Right atrium auricular region (tissue), 2 donors: ENCODE data around the gene ADCY1. TPM values are rescaled to one million over a fixed set of nuclear protein-coding genes. Genes with fewer than 3 reads are reported as not detected.

Experiments used
- DNase-seq: peaks from one replicate; pipeline ENCODE4 v3.0.0-alpha.2; 2019; ENCODE audit warnings: low spot score
- H3K27ac ChIP-seq, 2 donors: fragments of 200-600 bp; sonication (generic); 1 replicate in 1 of 2; 2 replicates in 1 of 2; pipeline ENCODE4 v1.5.1; 2016 to 2019
- H3K27me3 ChIP-seq, 2 donors: fragments of 200-600 bp; sonication (generic); one replicate each; pipeline versions ENCODE4 v1.5.1 to v1.6.0; 2017 to 2019
- H3K36me3 ChIP-seq: fragments of 200-600 bp; sonication (generic); one replicate; pipeline ENCODE4 v1.5.1; 2016
- H3K4me1 ChIP-seq, 2 donors: fragments of 200-600 bp; sonication (generic); one replicate each; pipeline versions ENCODE4 v1.5.1 to v1.6.0; 2017 to 2019
- H3K4me3 ChIP-seq, 2 donors: fragments of 200-600 bp; sonication (generic); 1 replicate in 1 of 2; 2 replicates in 1 of 2; pipeline ENCODE4 v1.5.1; 2017 to 2019; ENCODE audit warnings: mild to moderate bottlenecking in 1 of 2, moderate library complexity in 1 of 2
- H3K9me3 ChIP-seq, 2 donors: fragments of 200-600 bp; sonication (generic); one replicate each; pipeline ENCODE4 v1.5.1; 2019
- CTCF ChIP-seq, 2 donors: fragments of 200-600 bp; sonication (generic); IDR thresholded peaks; one replicate each; pipeline ENCODE4 v1.5.1; 2019; ENCODE audit warnings: antibody characterized with exemption in 2 of 2
- total RNA-seq, 2 donors: library from RNA; depleted of rRNA; stranded (reverse); fragments of >200 nt; gene quantifications; one replicate each; pipeline ENCODE4 v1.1.0, GENCODE V29; 2016

Gene ADCY1
- total RNA-seq, 2 donors from 2014 or later: 2.4 to 3.2 TPM

DNA sequence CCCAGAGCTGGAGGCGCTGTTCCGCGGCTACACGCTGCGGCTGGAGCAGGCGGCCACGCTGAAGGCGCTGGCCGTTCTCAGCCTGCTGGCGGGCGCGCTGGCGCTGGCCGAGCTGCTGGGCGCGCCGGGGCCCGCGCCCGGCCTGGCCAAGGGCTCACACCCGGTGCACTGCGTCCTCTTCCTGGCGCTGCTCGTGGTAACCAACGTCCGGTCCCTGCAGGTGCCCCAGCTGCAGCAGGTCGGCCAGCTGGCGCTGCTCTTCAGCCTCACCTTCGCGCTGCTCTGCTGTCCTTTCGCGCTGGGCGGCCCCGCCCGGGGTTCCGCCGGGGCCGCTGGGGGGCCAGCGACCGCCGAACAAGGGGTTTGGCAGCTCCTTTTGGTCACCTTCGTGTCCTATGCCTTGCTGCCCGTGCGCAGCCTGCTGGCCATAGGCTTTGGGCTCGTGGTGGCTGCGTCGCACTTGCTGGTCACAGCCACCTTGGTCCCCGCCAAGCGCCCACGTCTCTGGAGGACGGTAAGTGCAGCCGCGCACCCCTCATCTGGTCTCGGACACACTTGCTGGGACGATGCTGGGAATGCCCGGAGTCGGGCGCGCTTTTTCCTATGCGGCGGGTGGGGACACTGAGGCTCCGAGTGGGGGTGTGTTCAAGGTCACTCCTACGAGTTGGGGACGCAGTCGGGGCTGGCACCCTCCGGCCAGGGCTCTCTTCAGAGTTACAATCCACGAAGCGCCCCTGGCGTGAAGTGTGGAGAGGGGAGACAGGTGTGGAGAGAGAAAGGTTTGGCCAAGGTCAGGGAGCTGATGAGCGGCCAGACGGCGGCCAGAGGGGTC lies 717 bp downstream of the ADCY1 start:
- Histone ChIP-seq H3K27ac (no peak overlapping the region), H3K27me3 (no peaks in the 10 kb centered on the region), H3K36me3 (no peaks in the 10 kb centered on the region), H3K4me3 (peak overlapping the region; percentile 52 to 63), H3K4me1 (peaks cover 0 to 25% of the 10 kb centered on the region in 2 donors), H3K9me3 (no peaks in the 10 kb centered on the region)
- peak in 1 of 2 donors; percentile 23 for TF ChIP-seq CTCF (IDR thresholded peaks at IDR 0.05)
- no peak for DNase-seq

GRCh38 chr7:45575501-45576248 lies 1.5 kb downstream of the ADCY1 start:
- H3K27ac ChIP-seq: no peak overlapping the region
- no peaks in the 10 kb centered on the region for H3K27me3 ChIP-seq
- TF ChIP-seq CTCF (IDR thresholded peaks at IDR 0.05): no peak
- peak overlapping the region in 1 of 2 donors; percentile 63 for H3K4me3 ChIP-seq
- no peaks in the 10 kb centered on the region for H3K36me3 ChIP-seq
- no peaks in the 10 kb centered on the region for H3K9me3 ChIP-seq
- no peak for DNase-seq
- peaks cover 0 to 25% of the 10 kb centered on the region in 2 donors for H3K4me1 ChIP-seq

GRCh38 chr7:45576249-45576929 lies 2.2 kb downstream of the ADCY1 start:
- no peaks in the 10 kb centered on the region for H3K27me3 ChIP-seq
- H3K4me1 ChIP-seq: peaks cover 0 to 25% of the 10 kb centered on the region in 2 donors
- peak overlapping the region in 1 of 2 donors; percentile 63 for H3K4me3 ChIP-seq
- no peak for DNase-seq
- no peak overlapping the region for H3K27ac ChIP-seq
- no peak for TF ChIP-seq CTCF (IDR thresholded peaks at IDR 0.05)
- no peaks in the 10 kb centered on the region for H3K36me3 ChIP-seq
- H3K9me3 ChIP-seq: no peaks in the 10 kb centered on the region

GRCh38 chr7:45578022-45578421 lies 3.9 kb downstream of the ADCY1 start:
- no peak for TF ChIP-seq CTCF (IDR thresholded peaks at IDR 0.05)
- H3K27ac ChIP-seq: no peak overlapping the region
- no peak overlapping the region for H3K4me3 ChIP-seq
- H3K4me1 ChIP-seq: peaks cover 0 to 25% of the 10 kb centered on the region in 2 donors
- no peaks in the 10 kb centered on the region for H3K9me3 ChIP-seq
- no peaks in the 10 kb centered on the region for H3K27me3 ChIP-seq
- no peak for DNase-seq
- H3K36me3 ChIP-seq: no peaks in the 10 kb centered on the region

- no peaks in the 10 kb centered on the region for H3K9me3 ChIP-seq
- no peak overlapping the region for H3K4me3 ChIP-seq
- no peak overlapping the region for H3K27ac ChIP-seq
- TF ChIP-seq CTCF (IDR thresholded peaks at IDR 0.05): no peak
- no peaks in the 10 kb centered on the region for H3K27me3 ChIP-seq
- H3K36me3 ChIP-seq: no peaks in the 10 kb centered on the region
- no peak for DNase-seq
- H3K4me1 ChIP-seq: peaks cover 0 to 25% of the 10 kb centered on the region in 2 donors
Observed at GRCh38 chr7:45578467-45578866, 4.3 kb downstream of the ADCY1 start.
